Endothelial cell of umbilical vein (primary cell): ENCODE measurements around the gene RAB33B. TPM values are rescaled to one million over a fixed set of nuclear protein-coding genes. Genes with fewer than 3 reads are reported as not detected.
"Not testable (repeated sequence)": the region's sequence is repeated elsewhere in the genome, so short reads cannot be mapped to it uniquely, and the experiment has no call there.

Experiments
- BruUV-seq: library from RNA; stranded (reverse); fragments of 400-500 nt; replicated peaks from 2 replicates; lab custom pipeline; 2021; lab: Mats Ljungman, UMichigan
- CTCF ChIA-PET: fragments of 300-600, 350-600 bp; sonication (Branson Sonifier 250); formaldehyde crosslinking; loops from one replicate; lab custom pipeline; 2021; ENCODE audit warnings: antibody characterized with exemption, inconsistent platforms; lab: Charles Lee
- POLR2A ChIA-PET: fragments of 300-600, 350-600 bp; sonication (Branson Sonifier 250); formaldehyde crosslinking; loops from one replicate; lab custom pipeline; 2021; ENCODE audit warnings: antibody characterized with exemption, inconsistent platforms; lab: Charles Lee
- DNase-seq: peaks from one replicate; pipeline ENCODE4 v3.0.0-alpha.2; 2011; ENCODE audit warnings: low read depth, low spot score
- FAIRE-seq: peaks from 2 replicates; lab custom pipeline; 2011; peaks lifted over from hg19 to GRCh38; lab: Jason Lieb, UNC
- H2AFZ ChIP-seq: 2 replicates; pipeline ENCODE4 v1.6.0; 2012; ENCODE audit warnings: low read depth, low read length, control low read depth, inconsistent platforms
- H3K27ac ChIP-seq: 2 replicates; pipeline ENCODE4 v1.5.1; 2011; ENCODE audit warnings: low read depth, mild to moderate bottlenecking, control low read depth, low read length, moderate library complexity; ENCODE audit not compliant: insufficient read depth
- H3K27me3 ChIP-seq, 2 experiments: 2 replicates each; pipeline versions ENCODE4 v1.6.0 to v1.6.1; 2011; ENCODE audit warnings: low read length in 2 of 2, mixed read lengths in 1 of 2; ENCODE audit not compliant: control insufficient read depth in 2 of 2, insufficient read depth in 2 of 2
- H3K36me3 ChIP-seq, 2 experiments: 2 replicates in 1 of 2; 3 replicates in 1 of 2; pipeline ENCODE4 v1.5.1; 2011; ENCODE audit warnings: low read length in 2 of 2, mild to moderate bottlenecking in 1 of 2, moderate library complexity in 1 of 2; ENCODE audit not compliant: control insufficient read depth in 2 of 2, insufficient read depth in 2 of 2; ENCODE audit errors: extremely low read depth in 1 of 2
- H3K4me1 ChIP-seq: 3 replicates; pipeline ENCODE4 v1.5.1; 2011; ENCODE audit warnings: mild to moderate bottlenecking, low read length; ENCODE audit not compliant: control insufficient read depth, insufficient read depth; ENCODE audit errors: extremely low read depth
- H3K4me2 ChIP-seq: 2 replicates; pipeline ENCODE4 v1.6.1; 2011; ENCODE audit warnings: low read length, control low read depth, mixed read lengths; ENCODE audit not compliant: insufficient read depth
- H3K4me3 ChIP-seq, 3 experiments: fragments of 200-600 bp in 1 of 3; sonication (generic), shearing (Covaris generic) in 1 of 3; replicated peaks in 1 of 3; 2 replicates each; pipeline ENCODE4 v1.5.1; 2011 to 2016; ENCODE audit warnings: control low read depth in 3 of 3, low read length in 3 of 3, mild to moderate bottlenecking in 2 of 3, inconsistent platforms in 1 of 3, low read depth in 1 of 3, moderate library complexity in 1 of 3; ENCODE audit not compliant: insufficient read depth in 1 of 3
- H3K79me2 ChIP-seq: 2 replicates; pipeline ENCODE4 v1.6.0; 2012; ENCODE audit warnings: low read length, inconsistent platforms; ENCODE audit not compliant: control insufficient read depth, insufficient read depth
- H3K9ac ChIP-seq: replicated peaks from 2 replicates; pipeline ENCODE3; 2011; ENCODE audit warnings: low read length, control low read depth; ENCODE audit not compliant: insufficient read depth; ENCODE audit errors: extremely low read depth
- H3K9me1 ChIP-seq: replicated peaks from 3 replicates; pipeline ENCODE4 v1.6.0; 2011; ENCODE audit warnings: mild to moderate bottlenecking, low read length; ENCODE audit not compliant: control insufficient read depth, insufficient read depth; ENCODE audit errors: extremely low read depth
- H3K9me3 ChIP-seq: replicated peaks from 2 replicates; pipeline ENCODE4 v1.5.1; 2012; ENCODE audit warnings: low read length, inconsistent platforms; ENCODE audit not compliant: control insufficient read depth, insufficient read depth
- H4K20me1 ChIP-seq: replicated peaks from 2 replicates; pipeline ENCODE3; 2011; ENCODE audit warnings: mild to moderate bottlenecking, low read length; ENCODE audit not compliant: control insufficient read depth, insufficient read depth; ENCODE audit errors: extremely low read depth
- EZH2 ChIP-seq: IDR thresholded peaks from 2 replicates; pipeline ENCODE4 v1.6.1; 2012; ENCODE audit warnings: borderline replicate concordance, low read depth, mild to moderate bottlenecking, moderate library complexity, low read length, inconsistent platforms; ENCODE audit not compliant: severe bottlenecking
- FOS ChIP-seq: IDR thresholded peaks from 2 replicates; pipeline ENCODE4 v1.6.1; 2011; ENCODE audit warnings: mild to moderate bottlenecking, low read length, moderate library complexity, borderline replicate concordance; ENCODE audit not compliant: insufficient read depth
- GATA2 ChIP-seq: IDR thresholded peaks from 2 replicates; pipeline ENCODE4 v1.7.0; 2011; ENCODE audit warnings: low read depth, mild to moderate bottlenecking, moderate library complexity, mixed read lengths, low read length; ENCODE audit not compliant: insufficient read length, insufficient read depth
- POLR2A ChIP-seq: IDR thresholded peaks from 2 replicates; pipeline ENCODE4 v1.6.1; 2012; ENCODE audit warnings: low read depth, mild to moderate bottlenecking, control low read depth, low read length
- POLR2AphosphoS5 ChIP-seq: IDR thresholded peaks from 2 replicates; pipeline ENCODE4 v1.6.1; 2012; ENCODE audit warnings: low read depth, mild to moderate bottlenecking, control low read depth, low read length, moderate library complexity; ENCODE audit not compliant: insufficient read depth
- dilution Hi-C: fragments of 300-500 bp; cut with MboI; formaldehyde crosslinking; loops from one replicate; pipeline ENCODE4 v1.15.0; 2019; ENCODE audit warnings: low sequenced_read_pairs; ENCODE audit not compliant: extremely low pct_ligation_motif_present
- intact Hi-C: fragments of 100-400 bp; cut with micrococcal nuclease; formaldehyde crosslinking; loops from one replicate; pipeline ENCODE4 v1.10.0; 2022
- polyA plus RNA-seq, 4 experiments: library from polyadenylated mRNA; depleted of rRNA in 3 of 4; stranded (reverse) in 3 of 4; unstranded in 1 of 4; fragments of >200 nt; gene quantifications; 2 replicates each; pipeline versions ENCODE4 v1.2.1 to v1.2.3, GENCODE V29; 2011 to 2012; ENCODE audit warnings: missing spikeins in 1 of 4
- total RNA-seq: library from RNA; stranded (reverse); gene quantifications from 2 replicates; pipeline ENCODE4 v1.2.3, GENCODE V29; 2021

RAB33B gene
- total and polyA plus RNA-seq, 2 donors (not counting 3 experiments of a cell fraction or from before 2014, with no cell fraction given): 7.8 to 14.7 TPM

GRCh38 chr4:139461022-139461628, 7.2 kb downstream of the RAB33B start:
- FAIRE-seq: no peak
- ChIA-PET CTCF (interaction anchor here (2.3 kb wide), 1 partner anchor 37 kb away, joined by 5 read pairs; no protein-coding TSS in a partner anchor), POLR2A (no interaction called here)
- dilution Hi-C loops (no loop called here), intact Hi-C loops (no loop called here)
- no peak overlapping the region for H3K9ac ChIP-seq
- no peak overlapping the region for H3K4me2 ChIP-seq
- H3K4me1 ChIP-seq: peaks cover 26% of the 10 kb centered on the region
- TF ChIP-seq GATA2: no peak
- no peak for TF ChIP-seq FOS
- no peak for TF ChIP-seq POLR2AphosphoS5
- no peak for TF ChIP-seq EZH2
- TF ChIP-seq POLR2A: no peak
- H3K9me1 ChIP-seq: no peaks in the 10 kb centered on the region
- no peaks in the 10 kb centered on the region for H3K27me3 ChIP-seq
- no peak overlapping the region for H3K4me3 ChIP-seq
- DNase-seq: no peak
- H2AFZ ChIP-seq: no peak overlapping the region
- no peaks in the 10 kb centered on the region for H3K36me3 ChIP-seq
- H3K79me2 ChIP-seq: peaks cover 72% of the 10 kb centered on the region
- no peaks in the 10 kb centered on the region for H3K9me3 ChIP-seq
- BruUV-seq: no TSS peak
- H4K20me1 ChIP-seq: peaks cover 3% of the 10 kb centered on the region
- no peak overlapping the region for H3K27ac ChIP-seq

GRCh38 chr4:139464512-139464911, 10.6 kb downstream of the RAB33B start:
- H3K27me3 ChIP-seq, H2AFZ ChIP-seq, H3K9me3 ChIP-seq, H3K9ac ChIP-seq, BruUV-seq, H3K9me1 ChIP-seq, H3K4me1 ChIP-seq, POLR2A ChIA-PET, CTCF ChIA-PET, H4K20me1 ChIP-seq, H3K36me3 ChIP-seq, H3K4me3 ChIP-seq, H3K4me2 ChIP-seq, DNase-seq, FAIRE-seq, H3K27ac ChIP-seq, dilution Hi-C loops, intact Hi-C loops: not testable (repeated sequence)
- H3K79me2 ChIP-seq: peaks cover 63% of the 10 kb centered on the region
